Endodermal cell (in vitro differentiated cells): ENCODE measurements around the gene CHST1. TPM values are rescaled to one million over a fixed set of nuclear protein-coding genes. Genes with fewer than 3 reads are reported as not detected.
A peak's percentile ranks its signal among the peaks of the same experiment; 100 is the strongest.

Source experiments
- DNase-seq: peaks from one replicate; pipeline ENCODE4 v3.0.0-alpha.2; 2017
- H3K27ac ChIP-seq: 2 replicates; pipeline ENCODE4 v1.5.1; 2013; ENCODE audit warnings: mild to moderate bottlenecking, low read depth, low read length, moderate library complexity
- H3K27me3 ChIP-seq: 2 replicates; pipeline ENCODE4 v1.6.1; 2013; ENCODE audit warnings: mild to moderate bottlenecking, low read length, moderate library complexity; ENCODE audit not compliant: insufficient read depth, control insufficient read depth, poor library complexity, severe bottlenecking
- H3K36me3 ChIP-seq: 2 replicates; pipeline ENCODE4 v1.7.0; 2013; ENCODE audit warnings: mild to moderate bottlenecking, low read length, moderate library complexity; ENCODE audit not compliant: control insufficient read depth, insufficient read depth
- H3K4me1 ChIP-seq: one replicate; pipeline ENCODE4 v1.7.0; 2013; ENCODE audit warnings: low read length; ENCODE audit not compliant: control insufficient read depth, insufficient read depth
- H3K4me3 ChIP-seq: 2 replicates; pipeline ENCODE4 v1.5.1; 2013; ENCODE audit warnings: mild to moderate bottlenecking, low read length, moderate library complexity
- H3K9ac ChIP-seq: 2 replicates; pipeline ENCODE4 v1.6.1; 2013; ENCODE audit warnings: mild to moderate bottlenecking, low read length, moderate library complexity; ENCODE audit not compliant: poor library complexity, severe bottlenecking; ENCODE audit errors: extremely low read depth
- H3K9me3 ChIP-seq: 2 replicates; pipeline ENCODE4 v1.6.1; 2013; ENCODE audit warnings: mild to moderate bottlenecking, low read length, moderate library complexity; ENCODE audit not compliant: control insufficient read depth
- H3K27ac Mint-ChIP-seq: 2 replicates; pipeline ENCODE4 v1.8.0; 2020; ENCODE audit warnings: mixed read lengths
- H3K27me3 Mint-ChIP-seq: 2 replicates; pipeline ENCODE4 v1.8.0; 2021; ENCODE audit warnings: mild to moderate bottlenecking, mixed read lengths; ENCODE audit not compliant: insufficient read depth
- H3K36me3 Mint-ChIP-seq: 2 replicates; pipeline ENCODE4 v1.8.0; 2020; ENCODE audit warnings: low read depth, mixed read lengths
- H3K4me1 Mint-ChIP-seq: 2 replicates; pipeline ENCODE4 v1.8.0; 2020; ENCODE audit warnings: mixed read lengths
- H3K4me3 Mint-ChIP-seq: 2 replicates; pipeline ENCODE4 v1.8.0; 2020; ENCODE audit warnings: mild to moderate bottlenecking, moderate library complexity, mixed read lengths
- H3K9me3 Mint-ChIP-seq: 2 replicates; pipeline ENCODE4 v1.8.0; 2020; ENCODE audit warnings: mild to moderate bottlenecking, mixed read lengths
- CTCF ChIP-seq: fragments of 200-600 bp; sonication (generic); conservative IDR thresholded peaks from 2 replicates; pipeline ENCODE4 v1.5.0; 2021; ENCODE audit warnings: antibody characterized with exemption, mild to moderate bottlenecking
- WGBS, 2 experiments: methylation state at CpG; one replicate each; pipeline versions ENCODE4 v1.1.5 to v1.1.7; 2013; ENCODE audit warnings: missing lambda C conversion rate in 2 of 2, mixed read lengths in 1 of 2; ENCODE audit not compliant: insufficient coverage in 1 of 2, insufficient read length in 1 of 2; 5-methylcytosine and 5-hydroxymethylcytosine counted together
- total RNA-seq, 2 donors: library from RNA; stranded (reverse); fragmentation: NEBNext Ultra II Directional in 1 of 2; extraction: Animal tissue kit (Norgen Biotek cat#: 25700) in 1 of 2; gene quantifications; 2 replicates in 1 of 2; 3 replicates in 1 of 2; pipeline ENCODE4 v1.2.1, GENCODE V29; 2021

The CHST1 gene
- total RNA-seq, 2 donors from 2014 or later, result 0.95 to 1.6 TPM

GRCh38 chr11:45661439-45662055 is 3.9 kb downstream of the CHST1 start:
- Mint-ChIP-seq H3K4me1 (peaks cover 15% of the 10 kb centered on the region), H3K36me3 (no peaks in the 10 kb centered on the region), H3K27me3 (peaks cover 31% of the 10 kb centered on the region), H3K9me3 (no peaks in the 10 kb centered on the region), H3K27ac (no peak overlapping the region), H3K4me3 (no peak overlapping the region)
- DNase-seq, result no peak
- H3K4me3 ChIP-seq, result no peak overlapping the region
- no peak overlapping the region for H3K27ac ChIP-seq
- no peak overlapping the region for H3K9ac ChIP-seq
- no peak for TF ChIP-seq CTCF
- H3K27me3 ChIP-seq, result peaks cover 38% of the 10 kb centered on the region
- H3K4me1 ChIP-seq, result peaks cover 5% of the 10 kb centered on the region
- H3K9me3 ChIP-seq, result no peaks in the 10 kb centered on the region
- no peaks in the 10 kb centered on the region for H3K36me3 ChIP-seq
- WGBS, 2 experiments, result 20 to 73% methylated on average over 1 to 7 of the region's 7 CpGs

GRCh38 chr11:45660729-45661438 is 4.5 kb downstream of the CHST1 start:
- no peaks in the 10 kb centered on the region for H3K36me3 ChIP-seq
- no peak overlapping the region for H3K27ac Mint-ChIP-seq
- DNase-seq, result peak; percentile 70
- no peak overlapping the region for H3K4me3 Mint-ChIP-seq
- peaks cover 15% of the 10 kb centered on the region for H3K4me1 Mint-ChIP-seq
- no peaks in the 10 kb centered on the region for H3K36me3 Mint-ChIP-seq
- no peak for TF ChIP-seq CTCF
- 52 to 57% methylated on average over 6 to 12 of the region's 12 CpGs for WGBS, 2 experiments
- H3K9me3 ChIP-seq, result no peaks in the 10 kb centered on the region
- H3K27ac ChIP-seq, result no peak overlapping the region
- peaks cover 26% of the 10 kb centered on the region for H3K27me3 Mint-ChIP-seq
- H3K9ac ChIP-seq, result no peak overlapping the region
- peaks cover 5% of the 10 kb centered on the region for H3K4me1 ChIP-seq
- peaks cover 31% of the 10 kb centered on the region for H3K27me3 ChIP-seq
- no peak overlapping the region for H3K4me3 ChIP-seq
- no peaks in the 10 kb centered on the region for H3K9me3 Mint-ChIP-seq

GRCh38 chr11:45659818-45660160 is 5.6 kb downstream of the CHST1 start:
- no peak overlapping the region for H3K27ac Mint-ChIP-seq
- H3K27me3 Mint-ChIP-seq, result peaks cover 24% of the 10 kb centered on the region
- Histone ChIP-seq H3K4me3 (no peak overlapping the region), H3K4me1 (peaks cover 5% of the 10 kb centered on the region), H3K9ac (no peak overlapping the region), H3K27me3 (peaks cover 26% of the 10 kb centered on the region), H3K36me3 (no peaks in the 10 kb centered on the region), H3K27ac (no peak overlapping the region), H3K9me3 (no peaks in the 10 kb centered on the region)
- no peaks in the 10 kb centered on the region for H3K9me3 Mint-ChIP-seq
- 96 to 100% methylated on average over 3 to 4 of the region's 4 CpGs for WGBS, 2 experiments
- no peak for TF ChIP-seq CTCF
- peaks cover 18% of the 10 kb centered on the region for H3K4me1 Mint-ChIP-seq
- no peaks in the 10 kb centered on the region for H3K36me3 Mint-ChIP-seq
- no peak for DNase-seq
- no peak overlapping the region for H3K4me3 Mint-ChIP-seq
